Endothelial cell of umbilical vein (primary cell): Measurements from ENCODE around the gene ACOT11. TPM values are rescaled to one million over a fixed set of nuclear protein-coding genes. Genes with fewer than 3 reads are reported as not detected.

Experiments used
- BruUV-seq: library from RNA; stranded (reverse); fragments of 400-500 nt; replicated peaks from 2 replicates; lab custom pipeline; 2021; lab: Mats Ljungman, UMichigan
- CTCF ChIA-PET: fragments of 300-600, 350-600 bp; sonication (Branson Sonifier 250); formaldehyde crosslinking; loops from one replicate; lab custom pipeline; 2021; ENCODE audit warnings: antibody characterized with exemption, inconsistent platforms; lab: Charles Lee
- POLR2A ChIA-PET: fragments of 300-600, 350-600 bp; sonication (Branson Sonifier 250); formaldehyde crosslinking; loops from one replicate; lab custom pipeline; 2021; ENCODE audit warnings: antibody characterized with exemption, inconsistent platforms; lab: Charles Lee
- DNase-seq: peaks from one replicate; pipeline ENCODE4 v3.0.0-alpha.2; 2011; ENCODE audit warnings: low read depth, low spot score
- FAIRE-seq: peaks from 2 replicates; lab custom pipeline; 2011; peaks lifted over from hg19 to GRCh38; lab: Jason Lieb, UNC
- H2AFZ ChIP-seq: 2 replicates; pipeline ENCODE4 v1.6.0; 2012; ENCODE audit warnings: low read depth, low read length, control low read depth, inconsistent platforms
- H3K27ac ChIP-seq: 2 replicates; pipeline ENCODE4 v1.5.1; 2011; ENCODE audit warnings: low read depth, mild to moderate bottlenecking, control low read depth, low read length, moderate library complexity; ENCODE audit not compliant: insufficient read depth
- H3K27me3 ChIP-seq, 2 experiments: 2 replicates each; pipeline versions ENCODE4 v1.6.0 to v1.6.1; 2011; ENCODE audit warnings: low read length in 2 of 2, mixed read lengths in 1 of 2; ENCODE audit not compliant: control insufficient read depth in 2 of 2, insufficient read depth in 2 of 2
- H3K36me3 ChIP-seq, 2 experiments: 2 replicates in 1 of 2; 3 replicates in 1 of 2; pipeline ENCODE4 v1.5.1; 2011; ENCODE audit warnings: low read length in 2 of 2, mild to moderate bottlenecking in 1 of 2, moderate library complexity in 1 of 2; ENCODE audit not compliant: control insufficient read depth in 2 of 2, insufficient read depth in 2 of 2; ENCODE audit errors: extremely low read depth in 1 of 2
- H3K4me1 ChIP-seq: 3 replicates; pipeline ENCODE4 v1.5.1; 2011; ENCODE audit warnings: mild to moderate bottlenecking, low read length; ENCODE audit not compliant: control insufficient read depth, insufficient read depth; ENCODE audit errors: extremely low read depth
- H3K4me2 ChIP-seq: 2 replicates; pipeline ENCODE4 v1.6.1; 2011; ENCODE audit warnings: low read length, control low read depth, mixed read lengths; ENCODE audit not compliant: insufficient read depth
- H3K4me3 ChIP-seq, 3 experiments: fragments of 200-600 bp in 1 of 3; sonication (generic), shearing (Covaris generic) in 1 of 3; replicated peaks in 1 of 3; 2 replicates each; pipeline ENCODE4 v1.5.1; 2011 to 2016; ENCODE audit warnings: control low read depth in 3 of 3, low read length in 3 of 3, mild to moderate bottlenecking in 2 of 3, inconsistent platforms in 1 of 3, low read depth in 1 of 3, moderate library complexity in 1 of 3; ENCODE audit not compliant: insufficient read depth in 1 of 3
- H3K79me2 ChIP-seq: 2 replicates; pipeline ENCODE4 v1.6.0; 2012; ENCODE audit warnings: low read length, inconsistent platforms; ENCODE audit not compliant: control insufficient read depth, insufficient read depth
- H3K9ac ChIP-seq: replicated peaks from 2 replicates; pipeline ENCODE3; 2011; ENCODE audit warnings: low read length, control low read depth; ENCODE audit not compliant: insufficient read depth; ENCODE audit errors: extremely low read depth
- H3K9me1 ChIP-seq: replicated peaks from 3 replicates; pipeline ENCODE4 v1.6.0; 2011; ENCODE audit warnings: mild to moderate bottlenecking, low read length; ENCODE audit not compliant: control insufficient read depth, insufficient read depth; ENCODE audit errors: extremely low read depth
- H3K9me3 ChIP-seq: replicated peaks from 2 replicates; pipeline ENCODE4 v1.5.1; 2012; ENCODE audit warnings: low read length, inconsistent platforms; ENCODE audit not compliant: control insufficient read depth, insufficient read depth
- H4K20me1 ChIP-seq: replicated peaks from 2 replicates; pipeline ENCODE3; 2011; ENCODE audit warnings: mild to moderate bottlenecking, low read length; ENCODE audit not compliant: control insufficient read depth, insufficient read depth; ENCODE audit errors: extremely low read depth
- EZH2 ChIP-seq: IDR thresholded peaks from 2 replicates; pipeline ENCODE4 v1.6.1; 2012; ENCODE audit warnings: borderline replicate concordance, low read depth, mild to moderate bottlenecking, moderate library complexity, low read length, inconsistent platforms; ENCODE audit not compliant: severe bottlenecking
- FOS ChIP-seq: IDR thresholded peaks from 2 replicates; pipeline ENCODE4 v1.6.1; 2011; ENCODE audit warnings: mild to moderate bottlenecking, low read length, moderate library complexity, borderline replicate concordance; ENCODE audit not compliant: insufficient read depth
- GATA2 ChIP-seq: IDR thresholded peaks from 2 replicates; pipeline ENCODE4 v1.7.0; 2011; ENCODE audit warnings: low read depth, mild to moderate bottlenecking, moderate library complexity, mixed read lengths, low read length; ENCODE audit not compliant: insufficient read length, insufficient read depth
- JUN ChIP-seq: IDR thresholded peaks from 2 replicates; pipeline ENCODE4 v1.6.1; 2011; ENCODE audit warnings: borderline replicate concordance, low read depth; ENCODE audit not compliant: insufficient read length, insufficient read depth
- MAX ChIP-seq: IDR thresholded peaks from 2 replicates; pipeline ENCODE4 v1.6.1; 2011; ENCODE audit not compliant: insufficient read depth, insufficient read length
- MYC ChIP-seq: IDR thresholded peaks from one replicate; pipeline ENCODE4 v1.6.1; 2011; ENCODE audit warnings: mild to moderate bottlenecking, low read depth, low read length
- POLR2A ChIP-seq: IDR thresholded peaks from 2 replicates; pipeline ENCODE4 v1.6.1; 2012; ENCODE audit warnings: low read depth, mild to moderate bottlenecking, control low read depth, low read length
- POLR2AphosphoS5 ChIP-seq: IDR thresholded peaks from 2 replicates; pipeline ENCODE4 v1.6.1; 2012; ENCODE audit warnings: low read depth, mild to moderate bottlenecking, control low read depth, low read length, moderate library complexity; ENCODE audit not compliant: insufficient read depth
- dilution Hi-C: fragments of 300-500 bp; cut with MboI; formaldehyde crosslinking; loops from one replicate; pipeline ENCODE4 v1.15.0; 2019; ENCODE audit warnings: low sequenced_read_pairs; ENCODE audit not compliant: extremely low pct_ligation_motif_present
- intact Hi-C: fragments of 100-400 bp; cut with micrococcal nuclease; formaldehyde crosslinking; loops from one replicate; pipeline ENCODE4 v1.10.0; 2022
- polyA plus RNA-seq, 4 experiments: library from polyadenylated mRNA; depleted of rRNA in 3 of 4; stranded (reverse) in 3 of 4; unstranded in 1 of 4; fragments of >200 nt; gene quantifications; 2 replicates each; pipeline versions ENCODE4 v1.2.1 to v1.2.3, GENCODE V29; 2011 to 2012; ENCODE audit warnings: missing spikeins in 1 of 4
- total RNA-seq: library from RNA; stranded (reverse); gene quantifications from 2 replicates; pipeline ENCODE4 v1.2.3, GENCODE V29; 2021
- TF ChIP-seq, protein P1 (sequence below), 2 donors: IDR thresholded peaks; 1 replicate in 1 of 2; 2 replicates in 1 of 2; pipeline ENCODE4 v1.5.1; 2011; ENCODE audit warnings: low read length in 2 of 2, mild to moderate bottlenecking in 2 of 2, moderate library complexity in 2 of 2, control low read depth in 1 of 2, inconsistent platforms in 1 of 2, low read depth in 1 of 2; ENCODE audit not compliant: insufficient read depth in 1 of 2; ENCODE audit errors: extremely low read depth in 1 of 2

Gene ACOT11
- total and polyA plus RNA-seq, 2 donors (not counting 3 experiments of a cell fraction or from before 2014, with no cell fraction given), result 4.5 to 5.4 TPM

- Histone ChIP-seq H3K27ac (no peak overlapping the region), H2AFZ (no peak overlapping the region), H3K9ac (no peak overlapping the region), H3K4me2 (no peak overlapping the region), H3K36me3 (no peaks in the 10 kb centered on the region), H3K4me3 (no peak overlapping the region), H4K20me1 (no peaks in the 10 kb centered on the region), H3K27me3 (peaks cover 0 to 7% of the 10 kb centered on the region in 2 experiments), H3K9me1 (no peaks in the 10 kb centered on the region), H3K79me2 (no peaks in the 10 kb centered on the region), H3K4me1 (peaks cover 7% of the 10 kb centered on the region), H3K9me3 (no peaks in the 10 kb centered on the region)
- FAIRE-seq (no peak), DNase-seq (no peak)
- no peak for TF ChIP-seq GATA2
- no peak for TF ChIP-seq EZH2
- TF ChIP-seq JUN, result no peak
- TF ChIP-seq, protein P1, sequence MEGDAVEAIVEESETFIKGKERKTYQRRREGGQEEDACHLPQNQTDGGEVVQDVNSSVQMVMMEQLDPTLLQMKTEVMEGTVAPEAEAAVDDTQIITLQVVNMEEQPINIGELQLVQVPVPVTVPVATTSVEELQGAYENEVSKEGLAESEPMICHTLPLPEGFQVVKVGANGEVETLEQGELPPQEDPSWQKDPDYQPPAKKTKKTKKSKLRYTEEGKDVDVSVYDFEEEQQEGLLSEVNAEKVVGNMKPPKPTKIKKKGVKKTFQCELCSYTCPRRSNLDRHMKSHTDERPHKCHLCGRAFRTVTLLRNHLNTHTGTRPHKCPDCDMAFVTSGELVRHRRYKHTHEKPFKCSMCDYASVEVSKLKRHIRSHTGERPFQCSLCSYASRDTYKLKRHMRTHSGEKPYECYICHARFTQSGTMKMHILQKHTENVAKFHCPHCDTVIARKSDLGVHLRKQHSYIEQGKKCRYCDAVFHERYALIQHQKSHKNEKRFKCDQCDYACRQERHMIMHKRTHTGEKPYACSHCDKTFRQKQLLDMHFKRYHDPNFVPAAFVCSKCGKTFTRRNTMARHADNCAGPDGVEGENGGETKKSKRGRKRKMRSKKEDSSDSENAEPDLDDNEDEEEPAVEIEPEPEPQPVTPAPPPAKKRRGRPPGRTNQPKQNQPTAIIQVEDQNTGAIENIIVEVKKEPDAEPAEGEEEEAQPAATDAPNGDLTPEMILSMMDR (IDR thresholded peaks at IDR 0.05; ENCODE audit: extremely low read depth in 1 of 2, insufficient read depth in 1 of 2, low read depth in 1 of 2, low read length in 2 of 2), result no peak
- TF ChIP-seq MYC, result no peak
- TF ChIP-seq POLR2AphosphoS5, result no peak
- TF ChIP-seq MAX, result no peak
- TF ChIP-seq POLR2A, result no peak
- no peak for TF ChIP-seq FOS
- BruUV-seq, result no TSS peak
- ChIA-PET CTCF (interaction anchor here (0.7 to 1.2 kb wide), 2 partner anchors 10 to 38 kb away, joined by 3 read pairs; no protein-coding TSS in a partner anchor), POLR2A (no interaction called here)
- intact Hi-C loops, result no loop called here
- dilution Hi-C loops, result no loop called here
These were observed 10.4 kb upstream of the ACOT11 start for GRCh38 chr1:54537611-54538010.
